D341Med (cell line): Measurements from ENCODE around the gene CGB1.
"Not testable (repeated sequence)": the region's sequence is repeated elsewhere in the genome, so short reads cannot be mapped to it uniquely, and the experiment has no call there.

ENCODE experiments used
- DNase-seq: peaks from one replicate; pipeline ENCODE4 v3.0.0; 2012; ENCODE audit warnings: low spot score

The CGB1 gene

GRCh38 chr19:49058562-49058961, 21.9 kb upstream of the CGB1 start:
- peak; percentile 40 for DNase-seq

GRCh38 chr19:49057636-49058234, 21.0 kb upstream of the CGB1 start, which contains the start of gene CGB7:
TSS of gene CGB7 (minus strand) at chr19:49057749. CDS start at chr19:49055375, 2,374 bp downstream.
- peak; percentile 62 for DNase-seq

GRCh38 chr19:49056902-49057596, 20.4 kb upstream of the CGB1 start:
- DNase-seq = not testable (repeated sequence)

- DNase-seq = peak; percentile 82
Measured at GRCh38 chr19:49056101-49056901, 19.6 kb upstream of the CGB1 start.

- not testable (repeated sequence) for DNase-seq
Measured at GRCh38 chr19:49050376-49051033, 13.8 kb upstream of the CGB1 start.

- not testable (repeated sequence) for DNase-seq
Measured at GRCh38 chr19:49049834-49050233, 13.1 kb upstream of the CGB1 start.

DNA sequence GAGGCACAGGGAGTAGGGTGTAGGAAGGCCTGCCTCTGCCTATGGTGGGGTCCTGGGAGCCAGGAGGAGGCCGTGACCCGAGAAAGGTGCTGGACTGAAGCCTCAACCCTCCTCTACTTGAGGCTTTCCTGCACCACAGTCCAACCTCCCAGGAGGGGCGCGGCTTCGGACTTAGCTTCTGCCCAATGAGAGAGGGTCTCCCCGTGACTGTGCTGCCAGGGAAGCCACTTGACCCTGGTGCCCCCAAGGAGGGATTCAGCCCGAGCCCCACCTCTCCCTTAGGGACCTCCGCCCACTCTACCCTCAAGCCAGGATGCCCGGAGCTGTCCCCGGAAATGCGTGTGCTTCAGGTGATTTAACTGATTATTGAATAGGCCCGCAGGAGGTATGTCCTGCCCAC, 12.3 kb upstream of the CGB1 start, which contains the start of gene CGB8:
TSS of gene CGB8 (minus strand) at position 101 of the 400 bp plus-strand sequence. CDS start 372 bp downstream, outside the sequence.
- not testable (repeated sequence) for DNase-seq

- not testable (repeated sequence) for DNase-seq
Measured at GRCh38 chr19:49043548-49043947, 6.9 kb upstream of the CGB1 start, which contains the start of gene CGB5. TSS of gene CGB5 (plus strand) at chr19:49043848. CDS start at chr19:49044210, 362 bp downstream.

GRCh38 chr19:49042666-49043065, 6.0 kb upstream of the CGB1 start:
- not testable (repeated sequence) for DNase-seq

GRCh38 chr19:49042177-49042576, 5.5 kb upstream of the CGB1 start:
- DNase-seq = no peak

DNA sequence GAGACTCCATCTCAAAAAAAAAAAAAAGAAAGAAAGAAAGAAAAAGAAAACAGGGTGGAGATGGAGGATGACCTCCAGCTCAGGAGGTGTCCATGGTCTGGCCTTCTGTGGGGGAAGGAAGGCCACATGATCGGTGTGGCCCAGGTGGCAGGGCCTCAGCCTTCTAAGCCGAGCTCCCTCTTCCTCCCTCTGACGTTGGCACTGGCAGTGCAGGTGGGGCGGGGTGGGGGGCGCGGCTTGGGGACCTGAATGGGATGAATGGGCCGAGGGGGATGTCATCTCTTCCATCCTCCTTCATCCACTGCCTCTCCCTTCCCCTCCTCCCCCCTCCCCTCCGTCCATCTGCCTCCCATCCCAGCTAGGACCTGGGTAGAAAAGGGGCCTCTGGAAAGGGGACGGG, 3.0 kb upstream of the CGB1 start:
- DNase-seq = not testable (repeated sequence)

- not testable (repeated sequence) for DNase-seq
Measured at GRCh38 chr19:49038557-49039276, 2.0 kb upstream of the CGB1 start.

DNA sequence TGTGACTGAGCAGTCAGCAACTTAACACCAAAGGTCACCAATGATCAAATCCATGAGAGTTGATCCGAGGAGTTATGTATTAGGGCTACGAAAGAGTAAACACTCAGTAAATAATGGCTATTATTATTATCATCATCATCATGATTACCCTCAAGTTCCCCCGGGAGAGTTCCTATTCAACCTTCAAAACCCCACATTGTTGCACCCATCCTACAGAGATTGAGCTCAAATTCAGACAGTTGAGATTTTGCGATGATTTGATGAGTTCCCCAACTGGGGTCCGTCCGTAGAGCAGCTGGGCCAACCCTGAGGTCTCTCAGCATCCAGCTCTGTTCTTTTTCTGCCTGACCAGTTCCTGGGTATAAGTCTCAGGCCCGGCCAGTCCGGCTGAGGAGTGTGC, 1.4 kb upstream of the CGB1 start:
- DNase-seq = not testable (repeated sequence)

- peak; percentile 38 for DNase-seq
Measured at GRCh38 chr19:49031642-49032301, 4.9 kb downstream of the CGB1 start, which contains the start of gene CGB2. TSS of gene CGB2 (plus strand) at chr19:49031890. CDS start at chr19:49032096, 206 bp downstream.

- DNase-seq = not testable (repeated sequence)
Measured at GRCh38 chr19:49030323-49030722, 6.4 kb downstream of the CGB1 start.

DNA sequence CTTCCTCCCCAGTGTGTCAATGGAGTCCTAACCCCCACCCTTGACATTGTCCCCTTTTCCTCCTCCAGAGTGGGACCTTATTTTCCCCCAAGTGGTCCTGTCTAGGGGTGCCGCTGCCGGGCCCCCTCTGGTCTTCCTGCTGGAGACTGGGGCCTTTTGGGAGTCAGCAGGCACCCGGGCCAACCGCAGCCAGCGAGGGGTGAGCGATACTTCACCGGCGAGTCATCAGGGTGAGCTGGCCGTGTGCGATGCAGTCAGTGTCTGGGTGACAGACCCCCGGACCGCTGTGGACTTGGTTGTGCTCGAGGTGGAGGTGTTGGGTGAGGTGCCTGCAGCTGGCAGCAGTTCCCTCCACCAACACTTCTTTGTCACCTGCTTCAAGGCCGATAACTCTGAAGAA, 6.9 kb downstream of the CGB1 start:
- DNase-seq = not testable (repeated sequence)

DNA sequence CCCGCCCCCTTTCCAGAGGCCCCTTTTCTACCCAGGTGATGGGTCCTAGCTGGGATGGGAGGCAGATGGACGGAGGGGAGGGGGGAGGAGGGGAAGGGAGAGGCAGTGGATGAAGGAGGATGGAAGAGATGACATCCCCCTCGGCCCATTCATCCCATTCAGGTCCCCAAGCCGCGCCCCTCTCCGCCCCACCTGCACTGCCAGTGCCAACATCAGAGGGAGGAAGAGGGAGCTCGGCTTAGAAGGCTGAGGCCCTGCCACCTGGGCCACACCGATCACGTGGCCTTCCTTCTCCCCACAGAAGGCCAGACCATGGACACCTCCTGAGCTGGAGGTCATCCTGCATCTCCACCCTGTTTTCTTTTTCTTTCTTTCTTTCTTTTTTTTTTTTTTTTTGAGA, 8.0 kb downstream of the CGB1 start:
- not testable (repeated sequence) for DNase-seq

DNA sequence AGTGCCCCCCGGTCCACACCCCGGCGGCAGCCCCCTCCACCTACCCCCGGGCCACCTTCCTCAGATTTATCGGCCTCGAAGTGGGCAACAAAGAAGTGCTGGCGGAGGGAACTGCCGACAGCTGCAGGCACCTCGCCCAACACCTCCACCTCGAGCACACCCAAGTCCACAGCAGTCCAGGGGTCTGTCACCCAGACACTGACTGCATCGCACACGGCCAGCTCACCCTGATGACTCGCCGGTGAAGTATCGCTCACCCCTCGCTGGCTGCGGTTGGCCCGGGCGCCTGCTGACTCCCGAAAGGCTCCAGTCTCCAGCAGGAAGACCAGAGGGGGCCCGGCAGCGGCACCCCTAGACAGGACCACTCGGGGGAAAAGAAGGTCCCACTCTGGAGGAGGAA, 11.1 kb downstream of the CGB1 start:
- not testable (repeated sequence) for DNase-seq

GRCh38 chr19:49025088-49025487, 11.6 kb downstream of the CGB1 start:
- not testable (repeated sequence) for DNase-seq

- not testable (repeated sequence) for DNase-seq
Measured at GRCh38 chr19:49024233-49024632, 12.5 kb downstream of the CGB1 start, which contains the start of gene CGB3. TSS of gene CGB3 (minus strand) at chr19:49024333. CDS start at chr19:49023971, 362 bp downstream.
